Progenitor cell of endocrine pancreas (in vitro differentiated cells): Measurements from ENCODE around the gene BRIP1. TPM values are rescaled to one million over a fixed set of nuclear protein-coding genes. Genes with fewer than 3 reads are reported as not detected.

ENCODE experiments used
- DNase-seq: peaks from one replicate; pipeline ENCODE4 v3.0.0; 2021; ENCODE audit warnings: low spot score; ENCODE audit not compliant: unreplicated experiment
- H3K27ac Mint-ChIP-seq: 2 replicates; pipeline ENCODE4 v1.8.0; 2021; ENCODE audit warnings: mild to moderate bottlenecking, moderate library complexity, mixed read lengths
- H3K27me3 Mint-ChIP-seq: 2 replicates; pipeline ENCODE4 v1.8.0; 2021; ENCODE audit warnings: mixed read lengths
- H3K36me3 Mint-ChIP-seq: 2 replicates; pipeline ENCODE4 v1.8.0; 2022; ENCODE audit warnings: mixed read lengths; ENCODE audit not compliant: insufficient read depth
- H3K4me1 Mint-ChIP-seq: 2 replicates; pipeline ENCODE4 v1.8.0; 2021; ENCODE audit warnings: low read depth, mixed read lengths
- H3K4me3 Mint-ChIP-seq: 2 replicates; pipeline ENCODE4 v1.8.0; 2021; ENCODE audit warnings: low read depth, mild to moderate bottlenecking, moderate library complexity, mixed read lengths
- H3K9me3 Mint-ChIP-seq: 2 replicates; pipeline ENCODE4 v1.8.0; 2021; ENCODE audit warnings: low read depth, mixed read lengths
- CTCF ChIP-seq: fragments of 200-600 bp; sonication (generic); IDR thresholded peaks from one replicate; pipeline ENCODE4 v1.5.0; 2021; ENCODE audit warnings: antibody characterized with exemption, mild to moderate bottlenecking; ENCODE audit not compliant: unreplicated experiment
- total RNA-seq: library from RNA; stranded (reverse); gene quantifications from 2 replicates; pipeline ENCODE4 v1.2.1, GENCODE V29; 2021

Gene BRIP1
- total RNA-seq, 1 donor from 2014 or later, result 13.5 TPM

DNA sequence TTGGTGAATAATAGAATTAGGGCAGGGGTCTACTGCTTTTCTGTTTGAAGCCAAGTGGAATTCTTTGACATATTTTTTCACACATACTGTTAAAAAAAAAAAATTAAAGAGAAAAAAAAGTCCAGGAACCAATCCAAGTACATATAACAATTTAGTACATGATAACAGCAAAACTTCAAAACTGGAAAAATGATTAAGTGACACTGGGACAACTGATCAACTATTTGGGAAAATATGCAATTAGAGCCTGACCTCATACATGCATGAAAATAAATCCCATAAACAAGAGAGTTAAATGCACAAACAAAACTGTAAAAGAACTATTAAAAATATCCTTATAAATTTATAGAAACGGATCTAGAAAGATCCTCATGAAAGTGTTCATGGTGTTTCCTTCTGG is 27.7 kb downstream of the BRIP1 start:
- no peak for TF ChIP-seq CTCF

GRCh38 chr17:61834610-61835009 is 28.7 kb downstream of the BRIP1 start:
- TF ChIP-seq CTCF, result no peak
- Mint-ChIP-seq H3K4me1 (no peaks in the 10 kb centered on the region), H3K27ac (no peak overlapping the region), H3K27me3 (no peaks in the 10 kb centered on the region), H3K4me3 (no peak overlapping the region), H3K36me3 (peaks cover under 1% of the 10 kb centered on the region), H3K9me3 (no peaks in the 10 kb centered on the region)
- DNase-seq, result no peak

More for the DNA sequence above, 27.7 kb downstream of the BRIP1 start:
- H3K27me3 Mint-ChIP-seq, result no peaks in the 10 kb centered on the region
- no peak overlapping the region for H3K4me3 Mint-ChIP-seq
- no peak for DNase-seq
- H3K4me1 Mint-ChIP-seq, result no peaks in the 10 kb centered on the region
- no peaks in the 10 kb centered on the region for H3K9me3 Mint-ChIP-seq
- H3K27ac Mint-ChIP-seq, result no peak overlapping the region
- no peaks in the 10 kb centered on the region for H3K36me3 Mint-ChIP-seq

DNA sequence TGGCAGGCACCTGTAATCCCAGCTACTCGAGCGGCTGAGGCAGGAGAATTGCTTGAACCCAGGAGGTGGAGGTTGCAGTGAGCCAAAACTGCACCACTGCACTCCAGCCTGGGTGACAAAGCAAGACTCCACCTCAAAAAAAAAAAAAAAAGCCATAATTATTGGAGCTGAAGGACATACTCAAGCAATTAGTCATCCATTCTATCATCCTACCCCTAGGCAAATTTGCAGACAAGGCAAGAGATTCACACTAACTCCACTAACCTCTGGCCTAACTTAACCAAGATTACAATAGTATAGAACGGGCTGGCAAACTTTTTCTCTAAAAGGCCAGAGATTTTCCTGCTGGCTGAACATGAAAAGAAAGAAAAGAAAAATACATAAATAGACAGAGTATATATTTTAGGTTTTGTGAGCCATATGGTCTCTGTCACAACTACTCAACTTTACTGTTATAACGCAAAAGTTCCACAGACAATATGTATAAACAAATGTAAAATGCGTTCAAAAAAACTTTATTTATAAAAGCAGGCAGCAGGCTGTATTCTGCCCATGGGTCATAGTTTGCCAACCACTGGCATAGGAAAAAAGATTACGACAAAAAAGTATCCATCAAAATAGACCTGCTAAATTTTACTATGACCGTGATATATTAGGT is 29.7 kb downstream of the BRIP1 start:
- Mint-ChIP-seq H3K4me3 (no peak overlapping the region), H3K27ac (no peak overlapping the region)

DNA sequence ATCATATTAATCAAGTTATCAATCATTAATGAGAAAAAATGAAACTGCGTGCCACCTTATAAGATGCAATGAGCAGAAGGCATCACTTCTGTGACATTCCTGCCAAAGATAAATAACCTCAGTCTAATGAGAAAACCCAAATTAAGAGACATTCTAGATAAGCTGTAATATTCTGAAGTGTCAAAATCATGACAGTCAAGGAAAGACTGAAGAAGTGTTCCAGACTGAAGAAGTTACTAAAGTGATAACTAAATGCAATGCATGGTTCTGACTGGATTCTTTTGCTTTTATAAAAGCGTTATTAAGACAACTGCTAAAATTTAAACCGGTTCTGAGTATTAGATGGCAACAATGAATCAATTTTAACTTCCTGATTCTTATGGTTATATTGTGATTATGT is 30.9 kb downstream of the BRIP1 start:
- Mint-ChIP-seq H3K36me3 (peaks cover 9% of the 10 kb centered on the region), H3K27ac (no peak overlapping the region), H3K27me3 (no peaks in the 10 kb centered on the region), H3K9me3 (peaks cover 8% of the 10 kb centered on the region), H3K4me3 (no peak overlapping the region), H3K4me1 (no peaks in the 10 kb centered on the region)
- TF ChIP-seq CTCF, result no peak
- no peak for DNase-seq

More for the DNA sequence above, 29.7 kb downstream of the BRIP1 start:
- H3K9me3 Mint-ChIP-seq, result peaks cover 2% of the 10 kb centered on the region
- DNase-seq, result no peak
- no peak for TF ChIP-seq CTCF
- no peaks in the 10 kb centered on the region for H3K4me1 Mint-ChIP-seq
- peaks cover 3% of the 10 kb centered on the region for H3K36me3 Mint-ChIP-seq
- H3K27me3 Mint-ChIP-seq, result no peaks in the 10 kb centered on the region

GRCh38 chr17:61831099-61831498 is 32.2 kb downstream of the BRIP1 start:
- H3K4me3 Mint-ChIP-seq, result no peak overlapping the region
- H3K27me3 Mint-ChIP-seq, result no peaks in the 10 kb centered on the region
- H3K9me3 Mint-ChIP-seq, result peaks cover 15% of the 10 kb centered on the region
- DNase-seq, result no peak
- peaks cover 2% of the 10 kb centered on the region for H3K4me1 Mint-ChIP-seq
- H3K36me3 Mint-ChIP-seq, result peaks cover 17% of the 10 kb centered on the region
- H3K27ac Mint-ChIP-seq, result no peak overlapping the region
- no peak for TF ChIP-seq CTCF
